ENCODE results near the gene NME2.

NME2 gene

GRCh38 chr17:51124640-51125503 is 41.3 kb upstream of the NME2 start:
- H3K27me3 ChIP-seq (ENCODE audit: control insufficient read depth in 1 of 2, insufficient read depth in 2 of 2, low read length in 2 of 2), result no peaks in the 10 kb centered on the region
- no peak overlapping the region for H3K4me3 ChIP-seq (ENCODE audit: low read depth in 1 of 2, low read length in 2 of 2)
- H3K9me3 ChIP-seq (ENCODE audit: control insufficient read depth in 1 of 2, low read length in 2 of 2), result no peaks in the 10 kb centered on the region
- peaks cover 18 to 22% of the 10 kb centered on the region in 2 donors for H3K4me1 ChIP-seq (ENCODE audit: control insufficient read depth in 1 of 2, insufficient read depth in 2 of 2, low read length in 2 of 2)
- no peak overlapping the region for H3K9ac ChIP-seq (ENCODE audit: low read depth in 1 of 2, low read length in 2 of 2)
- no peaks in the 10 kb centered on the region for H3K36me3 ChIP-seq (ENCODE audit: control insufficient read depth in 1 of 2, insufficient read depth in 2 of 2, low read length in 2 of 2)
- no peak overlapping the region for H3K27ac ChIP-seq (ENCODE audit: low read depth, low read length)

- Histone ChIP-seq H3K9me3 (ENCODE audit: control insufficient read depth in 1 of 2, low read length in 2 of 2) (no peaks in the 10 kb centered on the region), H3K27ac (ENCODE audit: low read depth, low read length) (no peak overlapping the region), H3K4me1 (ENCODE audit: control insufficient read depth in 1 of 2, insufficient read depth in 2 of 2, low read length in 2 of 2) (peaks cover 20 to 25% of the 10 kb centered on the region in 2 donors), H3K4me3 (ENCODE audit: low read depth in 1 of 2, low read length in 2 of 2) (no peak overlapping the region), H3K36me3 (ENCODE audit: control insufficient read depth in 1 of 2, insufficient read depth in 2 of 2, low read length in 2 of 2) (no peaks in the 10 kb centered on the region), H3K9ac (ENCODE audit: low read depth in 1 of 2, low read length in 2 of 2) (no peak overlapping the region), H3K27me3 (ENCODE audit: control insufficient read depth in 1 of 2, insufficient read depth in 2 of 2, low read length in 2 of 2) (no peaks in the 10 kb centered on the region)
Observed at GRCh38 chr17:51128076-51128475, 38.1 kb upstream of the NME2 start.

- Histone ChIP-seq H3K9me3 (ENCODE audit: control insufficient read depth in 1 of 2, low read length in 2 of 2) (no peaks in the 10 kb centered on the region), H3K27me3 (ENCODE audit: control insufficient read depth in 1 of 2, insufficient read depth in 2 of 2, low read length in 2 of 2) (no peaks in the 10 kb centered on the region), H3K9ac (ENCODE audit: low read depth in 1 of 2, low read length in 2 of 2) (no peak overlapping the region), H3K27ac (ENCODE audit: low read depth, low read length) (no peak overlapping the region), H3K4me1 (ENCODE audit: control insufficient read depth in 1 of 2, insufficient read depth in 2 of 2, low read length in 2 of 2) (peaks cover 8 to 21% of the 10 kb centered on the region in 2 donors), H3K4me3 (ENCODE audit: low read depth in 1 of 2, low read length in 2 of 2) (no peak overlapping the region), H3K36me3 (ENCODE audit: control insufficient read depth in 1 of 2, insufficient read depth in 2 of 2, low read length in 2 of 2) (no peaks in the 10 kb centered on the region)
Observed at GRCh38 chr17:51132964-51133319, 33.3 kb upstream of the NME2 start.

GRCh38 chr17:51133365-51133764 is 32.8 kb upstream of the NME2 start:
- Histone ChIP-seq H3K27me3 (ENCODE audit: control insufficient read depth in 1 of 2, insufficient read depth in 2 of 2, low read length in 2 of 2) (no peaks in the 10 kb centered on the region), H3K36me3 (ENCODE audit: control insufficient read depth in 1 of 2, insufficient read depth in 2 of 2, low read length in 2 of 2) (no peaks in the 10 kb centered on the region), H3K9ac (ENCODE audit: low read depth in 1 of 2, low read length in 2 of 2) (no peak overlapping the region), H3K4me1 (ENCODE audit: control insufficient read depth in 1 of 2, insufficient read depth in 2 of 2, low read length in 2 of 2) (peaks cover 8 to 21% of the 10 kb centered on the region in 2 donors), H3K4me3 (ENCODE audit: low read depth in 1 of 2, low read length in 2 of 2) (no peak overlapping the region), H3K9me3 (ENCODE audit: control insufficient read depth in 1 of 2, low read length in 2 of 2) (no peaks in the 10 kb centered on the region), H3K27ac (ENCODE audit: low read depth, low read length) (no peak overlapping the region)

GRCh38 chr17:51135956-51136355 is 30.3 kb upstream of the NME2 start:
- Histone ChIP-seq H3K4me1 (ENCODE audit: control insufficient read depth in 1 of 2, insufficient read depth in 2 of 2, low read length in 2 of 2) (peaks cover 8 to 13% of the 10 kb centered on the region in 2 donors), H3K27ac (ENCODE audit: low read depth, low read length) (no peak overlapping the region), H3K9ac (ENCODE audit: low read depth in 1 of 2, low read length in 2 of 2) (no peak overlapping the region), H3K27me3 (ENCODE audit: control insufficient read depth in 1 of 2, insufficient read depth in 2 of 2, low read length in 2 of 2) (no peaks in the 10 kb centered on the region), H3K4me3 (ENCODE audit: low read depth in 1 of 2, low read length in 2 of 2) (no peak overlapping the region), H3K9me3 (ENCODE audit: control insufficient read depth in 1 of 2, low read length in 2 of 2) (no peaks in the 10 kb centered on the region), H3K36me3 (ENCODE audit: control insufficient read depth in 1 of 2, insufficient read depth in 2 of 2, low read length in 2 of 2) (no peaks in the 10 kb centered on the region)

GRCh38 chr17:51142597-51142996 is 23.6 kb upstream of the NME2 start:
- no peaks in the 10 kb centered on the region for H3K4me1 ChIP-seq (ENCODE audit: control insufficient read depth in 1 of 2, insufficient read depth in 2 of 2, low read length in 2 of 2)
- H3K4me3 ChIP-seq (ENCODE audit: low read depth in 1 of 2, low read length in 2 of 2), result no peak overlapping the region
- H3K27me3 ChIP-seq (ENCODE audit: control insufficient read depth in 1 of 2, insufficient read depth in 2 of 2, low read length in 2 of 2), result no peaks in the 10 kb centered on the region
- H3K36me3 ChIP-seq (ENCODE audit: control insufficient read depth in 1 of 2, insufficient read depth in 2 of 2, low read length in 2 of 2), result no peaks in the 10 kb centered on the region
- H3K9me3 ChIP-seq (ENCODE audit: control insufficient read depth in 1 of 2, low read length in 2 of 2), result no peaks in the 10 kb centered on the region
- no peak overlapping the region for H3K9ac ChIP-seq (ENCODE audit: low read depth in 1 of 2, low read length in 2 of 2)
- H3K27ac ChIP-seq (ENCODE audit: low read depth, low read length), result no peak overlapping the region

GRCh38 chr17:51144266-51145022 is 21.8 kb upstream of the NME2 start:
- H3K27ac ChIP-seq (ENCODE audit: low read depth, low read length), result no peak overlapping the region
- H3K27me3 ChIP-seq (ENCODE audit: control insufficient read depth in 1 of 2, insufficient read depth in 2 of 2, low read length in 2 of 2), result no peaks in the 10 kb centered on the region
- no peak overlapping the region for H3K4me3 ChIP-seq (ENCODE audit: low read depth in 1 of 2, low read length in 2 of 2)
- H3K9me3 ChIP-seq (ENCODE audit: control insufficient read depth in 1 of 2, low read length in 2 of 2), result no peaks in the 10 kb centered on the region
- H3K4me1 ChIP-seq (ENCODE audit: control insufficient read depth in 1 of 2, insufficient read depth in 2 of 2, low read length in 2 of 2), result no peaks in the 10 kb centered on the region
- no peak overlapping the region for H3K9ac ChIP-seq (ENCODE audit: low read depth in 1 of 2, low read length in 2 of 2)
- no peaks in the 10 kb centered on the region for H3K36me3 ChIP-seq (ENCODE audit: control insufficient read depth in 1 of 2, insufficient read depth in 2 of 2, low read length in 2 of 2)

- Histone ChIP-seq H3K9ac (ENCODE audit: low read depth in 1 of 2, low read length in 2 of 2) (no peak overlapping the region), H3K27ac (ENCODE audit: low read depth, low read length) (no peak overlapping the region), H3K36me3 (ENCODE audit: control insufficient read depth in 1 of 2, insufficient read depth in 2 of 2, low read length in 2 of 2) (no peaks in the 10 kb centered on the region), H3K27me3 (ENCODE audit: control insufficient read depth in 1 of 2, insufficient read depth in 2 of 2, low read length in 2 of 2) (no peaks in the 10 kb centered on the region), H3K4me1 (ENCODE audit: control insufficient read depth in 1 of 2, insufficient read depth in 2 of 2, low read length in 2 of 2) (peaks cover 1 to 2% of the 10 kb centered on the region in 2 donors), H3K4me3 (ENCODE audit: low read depth in 1 of 2, low read length in 2 of 2) (no peak overlapping the region), H3K9me3 (ENCODE audit: control insufficient read depth in 1 of 2, low read length in 2 of 2) (no peaks in the 10 kb centered on the region)
Observed at GRCh38 chr17:51147650-51148049, 18.6 kb upstream of the NME2 start.

GRCh38 chr17:51149163-51149562 is 17.0 kb upstream of the NME2 start:
- peaks cover 9% of the 10 kb centered on the region in 2 donors for H3K4me1 ChIP-seq (ENCODE audit: control insufficient read depth in 1 of 2, insufficient read depth in 2 of 2, low read length in 2 of 2)
- no peak overlapping the region for H3K9ac ChIP-seq (ENCODE audit: low read depth in 1 of 2, low read length in 2 of 2)
- no peaks in the 10 kb centered on the region for H3K36me3 ChIP-seq (ENCODE audit: control insufficient read depth in 1 of 2, insufficient read depth in 2 of 2, low read length in 2 of 2)
- H3K27ac ChIP-seq (ENCODE audit: low read depth, low read length), result no peak overlapping the region
- no peaks in the 10 kb centered on the region for H3K9me3 ChIP-seq (ENCODE audit: control insufficient read depth in 1 of 2, low read length in 2 of 2)
- H3K27me3 ChIP-seq (ENCODE audit: control insufficient read depth in 1 of 2, insufficient read depth in 2 of 2, low read length in 2 of 2), result no peaks in the 10 kb centered on the region
- no peak overlapping the region for H3K4me3 ChIP-seq (ENCODE audit: low read depth in 1 of 2, low read length in 2 of 2)

- no peak overlapping the region for H3K9ac ChIP-seq (ENCODE audit: low read depth in 1 of 2, low read length in 2 of 2)
- H3K9me3 ChIP-seq (ENCODE audit: control insufficient read depth in 1 of 2, low read length in 2 of 2), result no peaks in the 10 kb centered on the region
- peaks cover 14% of the 10 kb centered on the region in 2 donors for H3K4me1 ChIP-seq (ENCODE audit: control insufficient read depth in 1 of 2, insufficient read depth in 2 of 2, low read length in 2 of 2)
- H3K4me3 ChIP-seq (ENCODE audit: low read depth in 1 of 2, low read length in 2 of 2), result no peak overlapping the region
- no peak overlapping the region for H3K27ac ChIP-seq (ENCODE audit: low read depth, low read length)
- no peaks in the 10 kb centered on the region for H3K27me3 ChIP-seq (ENCODE audit: control insufficient read depth in 1 of 2, insufficient read depth in 2 of 2, low read length in 2 of 2)
- peaks cover 0 to 4% of the 10 kb centered on the region in 2 donors for H3K36me3 ChIP-seq (ENCODE audit: control insufficient read depth in 1 of 2, insufficient read depth in 2 of 2, low read length in 2 of 2)
Observed at GRCh38 chr17:51150932-51151331, 15.3 kb upstream of the NME2 start.

Data from duodenal mucosa (tissue), 2 donors.